ENCODE data around the gene ANKRD60. TPM values are rescaled to one million over a fixed set of nuclear protein-coding genes. Genes with fewer than 3 reads are reported as not detected.

The ANKRD60 gene
- total and polyA plus RNA-seq, 2 of the 4 experiments (the other 2 are of a cell fraction), result not detected

- BruUV-seq (replicated peaks), result no TSS peak
- WGBS, 2 experiments (ENCODE audit: extremely low coverage in 2 of 2, insufficient read length in 1 of 2), result no CpG with 5 or more reads among the region's 4 CpGs
- no peak overlapping the region for H2AFZ ChIP-seq (replicated peaks; ENCODE audit: low read length, poor library complexity)
- H2BK20ac ChIP-seq (ENCODE audit: low read depth, low read length), result no peak overlapping the region
- no peak overlapping the region for H4K91ac ChIP-seq (ENCODE audit: insufficient read depth, low read depth, low read length)
- H4K5ac ChIP-seq (ENCODE audit: low read depth, low read length), result no peak overlapping the region
- H3K4me1 ChIP-seq (ENCODE audit: control insufficient read depth, insufficient read depth, low read length), result no peaks in the 10 kb centered on the region
- peaks cover 14% of the 10 kb centered on the region for H3K27me3 ChIP-seq (ENCODE audit: control insufficient read depth, insufficient read depth, low read length)
- H3K18ac ChIP-seq (ENCODE audit: low read depth, low read length), result no peak overlapping the region
- ChIA-PET CTCF (no interaction called here), POLR2A (ENCODE audit: unreplicated experiment) (no interaction called here)
- DNase-seq (no peak), ATAC-seq (ENCODE audit: low read depth) (no peak)
- H2AK5ac ChIP-seq (ENCODE audit: low read depth, low read length), result no peak overlapping the region
- intact Hi-C loops (cut with micrococcal nuclease) (no loop called here), dilution Hi-C loops (cut with HindIII; ENCODE audit: low sequenced_read_pairs, unreplicated experiment) (no loop called here), in situ Hi-C loops (cut with MboI; ENCODE audit: low sequenced_read_pairs) (no loop called here)
- H3K79me1 ChIP-seq (ENCODE audit: low read depth in 1 of 2, low read length in 2 of 2), result no peaks in the 10 kb centered on the region
- no peak overlapping the region for H2BK15ac ChIP-seq (ENCODE audit: low read depth, low read length)
- no peaks in the 10 kb centered on the region for H3K9me1 ChIP-seq (ENCODE audit: insufficient read depth, low read length)
- H3K9me3 ChIP-seq (ENCODE audit: control insufficient read depth, insufficient read depth, low read length), result peaks cover 3% of the 10 kb centered on the region; the same call in 1 of the 2 replicates
- H3K27ac ChIP-seq (ENCODE audit: insufficient read depth, low read length), result no peak overlapping the region
- H3K23ac ChIP-seq (ENCODE audit: low read depth, low read length), result no peak overlapping the region
- no peak overlapping the region for H2BK120ac ChIP-seq (ENCODE audit: low read depth, low read length)
- H3K4ac ChIP-seq (ENCODE audit: low read depth, low read length), result no peak overlapping the region
- H4K8ac ChIP-seq (ENCODE audit: low read depth in 2 of 2, low read length in 2 of 2), result no peak overlapping the region
- H3K14ac ChIP-seq (replicated peaks; ENCODE audit: low read depth, low read length), result no peak overlapping the region
- H3K4me3 ChIP-seq (ENCODE audit: insufficient read depth, low read depth, low read length), result no peak overlapping the region
- H3K9ac ChIP-seq (ENCODE audit: low read depth, low read length), result no peak overlapping the region
- H3K56ac ChIP-seq (ENCODE audit: extremely low read depth, insufficient read depth, low read length), result no peak overlapping the region
- H3K4me2 ChIP-seq (ENCODE audit: low read depth, low read length), result no peak overlapping the region
- no peak overlapping the region for H2AK9ac ChIP-seq (replicated peaks; ENCODE audit: low read depth, low read length, poor library complexity)
- TF ChIP-seq MXI1 (IDR thresholded peaks at IDR 0.05; ENCODE audit: borderline replicate concordance, low read depth, low read length), result no peak
- no peak for TF ChIP-seq BHLHE40 (IDR thresholded peaks at IDR 0.05; ENCODE audit: low read depth, low read length)
- TF ChIP-seq CHD1 (IDR thresholded peaks at IDR 0.05; ENCODE audit: low read depth, low read length), result no peak
- TF ChIP-seq USF2 (IDR thresholded peaks at IDR 0.05; ENCODE audit: low read depth, low read length), result no peak
- TF ChIP-seq MAFK (IDR thresholded peaks at IDR 0.05; ENCODE audit: low read depth, low read length), result no peak
- no peak for TF ChIP-seq ELK1 (IDR thresholded peaks at IDR 0.05; ENCODE audit: borderline replicate concordance, low read depth, low read length)
- no peak for TF ChIP-seq POLR2A (IDR thresholded peaks at IDR 0.05; ENCODE audit: low read depth, low read length)
- no peak for TF ChIP-seq RAD21 (IDR thresholded peaks at IDR 0.05; ENCODE audit: low read length)
- no peak for TF ChIP-seq FOS (IDR thresholded peaks at IDR 0.05; ENCODE audit: low read depth, low read length)
- TF ChIP-seq CEBPB (IDR thresholded peaks at IDR 0.05; ENCODE audit: low read depth, low read length), result no peak
- no peak for TF ChIP-seq RFX5 (IDR thresholded peaks at IDR 0.05; ENCODE audit: low read depth, low read length)
- no peak for TF ChIP-seq CTCF (conservative IDR thresholded peaks at IDR 0.05; ENCODE audit: low read depth, low read length)
- no peak for TF ChIP-seq MAZ (IDR thresholded peaks at IDR 0.05; ENCODE audit: borderline replicate concordance, low read depth, low read length)
- no peak for TF ChIP-seq NFE2L2 (IDR thresholded peaks at IDR 0.05; ENCODE audit: low read depth, low read length)
- no peaks in the 10 kb centered on the region for H3K36me3 ChIP-seq (ENCODE audit: control insufficient read depth, insufficient read depth, low read length)
- no peaks in the 10 kb centered on the region for H4K20me1 ChIP-seq (ENCODE audit: insufficient read depth, low read length)
- H2BK5ac ChIP-seq (ENCODE audit: low read depth, low read length, poor library complexity, severe bottlenecking), result no peak overlapping the region
Observed at GRCh38 chr20:58199469-58199868, 29.0 kb downstream of the ANKRD60 start.

Measured in IMR-90 (cell line).